ENCODE results near the gene ARID3A. TPM values are rescaled to one million over a fixed set of nuclear protein-coding genes. Genes with fewer than 3 reads are reported as not detected.
"Not testable (repeated sequence)": the region's sequence is repeated elsewhere in the genome, so short reads cannot be mapped to it uniquely, and the experiment has no call there.

The ARID3A gene
- polyA plus RNA-seq, 12 donors, result 7.5 to 100 (median 10.3) TPM

- DNase-seq, result no peak
Measured at GRCh38 chr19:944663-945241, 18.9 kb downstream of the ARID3A start.

- no peak for DNase-seq
Measured at GRCh38 chr19:945401-946252, 19.8 kb downstream of the ARID3A start.

GRCh38 chr19:947090-947706, 21.4 kb downstream of the ARID3A start:
- no peak for DNase-seq

- DNase-seq, result no peak
Measured at GRCh38 chr19:947707-948539, 22.1 kb downstream of the ARID3A start.

- DNase-seq, result no peak
Measured at GRCh38 chr19:948842-949496, 23.1 kb downstream of the ARID3A start.

- DNase-seq, result no peak
Measured at GRCh38 chr19:950352-951066, 24.7 kb downstream of the ARID3A start.

- no peak for DNase-seq
Measured at GRCh38 chr19:952049-952679, 26.3 kb downstream of the ARID3A start.

GRCh38 chr19:952680-953444, 27.0 kb downstream of the ARID3A start:
- no peak for DNase-seq

GRCh38 chr19:953445-954271, 27.8 kb downstream of the ARID3A start:
- no peak for DNase-seq

GRCh38 chr19:954272-954671, 28.4 kb downstream of the ARID3A start:
- no peak for DNase-seq

- DNase-seq, result no peak
Measured at GRCh38 chr19:954672-955494, 29.0 kb downstream of the ARID3A start.

GRCh38 chr19:955803-956765, 30.2 kb downstream of the ARID3A start:
- no peak for DNase-seq

GRCh38 chr19:956766-957440, 31.1 kb downstream of the ARID3A start:
- DNase-seq, result no peak

- DNase-seq, result not testable (repeated sequence)
Measured at GRCh38 chr19:957578-957977, 31.7 kb downstream of the ARID3A start.

- no peak for DNase-seq
Measured at GRCh38 chr19:958967-959855, 33.4 kb downstream of the ARID3A start.

Measured in muscle of arm (tissue), 12 donors.